ENCODE results near the gene RABL6. TPM values are rescaled to one million over a fixed set of nuclear protein-coding genes. Genes with fewer than 3 reads are reported as not detected.

Gene RABL6
- total RNA-seq, 1 donor: 64.8 TPM

- Histone ChIP-seq H3K27ac (ENCODE audit: low read depth, low read length) (no peak overlapping the region), H3K79me2 (ENCODE audit: insufficient read depth, low read length) (peaks cover 7% of the 10 kb centered on the region), H3K36me3 (ENCODE audit: insufficient read depth, low read length) (peaks cover 15% of the 10 kb centered on the region), H3K9me3 (ENCODE audit: low read depth, low read length) (no peaks in the 10 kb centered on the region), H4K20me1 (ENCODE audit: insufficient read depth, low read length) (peaks cover 8% of the 10 kb centered on the region), H3K4me2 (ENCODE audit: insufficient read depth, low read length) (peak overlapping the region; percentile 96), H3K4me1 (ENCODE audit: insufficient read depth, low read length) (peaks cover 13% of the 10 kb centered on the region), H3K4me3 (ENCODE audit: insufficient read depth, low read length) (no peak overlapping the region), H3K27me3 (ENCODE audit: insufficient read depth, low read length) (peaks cover 5% of the 10 kb centered on the region), H2AFZ (ENCODE audit: low read length) (no peak overlapping the region)
- no peak for DNase-seq (ENCODE audit: insufficient read length, low spot score, missing footprints)
- TF ChIP-seq CTCF (IDR thresholded peaks at IDR 0.05; ENCODE audit: extremely low read depth, low read depth, low read length): no peak
These were observed 43.4 kb downstream of the RABL6 start for GRCh38 chr9:136850866-136851775.

- Histone ChIP-seq H3K4me1 (ENCODE audit: insufficient read depth, low read length) (peaks cover 13% of the 10 kb centered on the region), H3K27me3 (ENCODE audit: insufficient read depth, low read length) (no peaks in the 10 kb centered on the region), H3K4me2 (ENCODE audit: insufficient read depth, low read length) (no peak within 1 kb of the TSS), H3K79me2 (ENCODE audit: insufficient read depth, low read length) (peaks cover 7% of the 10 kb centered on the region), H3K36me3 (ENCODE audit: insufficient read depth, low read length) (peaks cover 15% of the 10 kb centered on the region), H2AFZ (ENCODE audit: low read length) (no peak within 1 kb of the TSS), H4K20me1 (ENCODE audit: insufficient read depth, low read length) (peaks cover 8% of the 10 kb centered on the region), H3K27ac (ENCODE audit: low read depth, low read length) (no peak within 1 kb of the TSS), H3K9me3 (ENCODE audit: low read depth, low read length) (no peaks in the 10 kb centered on the region), H3K4me3 (ENCODE audit: insufficient read depth, low read length) (no peak within 1 kb of the TSS)
- TF ChIP-seq CTCF (IDR thresholded peaks at IDR 0.05; ENCODE audit: extremely low read depth, low read depth, low read length): no peak
- DNase-seq (ENCODE audit: insufficient read length, low spot score, missing footprints): no peak
These were observed 44.4 kb downstream of the RABL6 start, which contains the start of gene MAMDC4 for GRCh38 chr9:136851941-136852663. MAMDC4 (plus strand) TSS chr9:136852346; CDS start chr9:136852417, 71 bp downstream.

- no peak overlapping the region for H3K27ac ChIP-seq (ENCODE audit: low read depth, low read length)
- H3K36me3 ChIP-seq (ENCODE audit: insufficient read depth, low read length): peaks cover 15% of the 10 kb centered on the region
- H3K9me3 ChIP-seq (ENCODE audit: low read depth, low read length): no peaks in the 10 kb centered on the region
- peak; percentile 75 for DNase-seq (ENCODE audit: insufficient read length, low spot score, missing footprints)
- no peak for TF ChIP-seq CTCF (IDR thresholded peaks at IDR 0.05; ENCODE audit: extremely low read depth, low read depth, low read length)
- H3K4me3 ChIP-seq (ENCODE audit: insufficient read depth, low read length): no peak overlapping the region
- peaks cover 7% of the 10 kb centered on the region for H3K79me2 ChIP-seq (ENCODE audit: insufficient read depth, low read length)
- H3K4me2 ChIP-seq (ENCODE audit: insufficient read depth, low read length): no peak overlapping the region
- no peak overlapping the region for H2AFZ ChIP-seq (ENCODE audit: low read length)
- no peaks in the 10 kb centered on the region for H3K27me3 ChIP-seq (ENCODE audit: insufficient read depth, low read length)
- H4K20me1 ChIP-seq (ENCODE audit: insufficient read depth, low read length): peaks cover 12% of the 10 kb centered on the region
- H3K4me1 ChIP-seq (ENCODE audit: insufficient read depth, low read length): peaks cover 12% of the 10 kb centered on the region
These were observed 45.2 kb downstream of the RABL6 start for GRCh38 chr9:136852664-136853595.
